HG03159 (cell line): ENCODE measurements around the gene NR2F1-AS1.
"Not testable (repeated sequence)": the region's sequence is repeated elsewhere in the genome, so short reads cannot be mapped to it uniquely, and the experiment has no call there.

ENCODE experiments used
- ATAC-seq: cut with Tn5 transposase; IDR thresholded peaks from one replicate; pipeline ENCODE4 v1.9.1; 2021; ENCODE audit warnings: mild to moderate bottlenecking, moderate library complexity; ENCODE audit not compliant: unreplicated experiment

The NR2F1-AS1 gene

DNA sequence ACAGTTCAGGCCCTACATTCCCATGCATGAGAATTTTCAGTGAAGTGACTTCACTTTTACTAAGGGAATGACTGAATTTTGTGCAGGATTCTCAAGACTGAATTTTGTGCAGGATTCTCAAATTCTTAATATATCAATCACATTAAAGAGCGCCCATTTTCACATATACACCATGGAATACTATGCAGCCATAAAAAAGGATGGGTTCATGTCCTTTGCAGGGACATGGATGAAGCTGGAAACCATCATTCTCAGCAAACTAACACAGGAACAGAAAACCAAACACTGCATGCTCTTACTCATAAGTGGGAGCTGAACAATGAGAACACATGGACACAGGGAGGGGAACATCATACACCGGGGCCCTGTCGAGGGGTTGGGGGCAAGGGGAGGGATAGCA lies 31.4 kb downstream of the NR2F1-AS1 start:
- not testable (repeated sequence) for ATAC-seq

- ATAC-seq = no peak
Measured at GRCh38 chr5:93545872-93546271, 35.1 kb downstream of the NR2F1-AS1 start.

GRCh38 chr5:93532370-93532769 lies 48.6 kb downstream of the NR2F1-AS1 start:
- no peak for ATAC-seq

DNA sequence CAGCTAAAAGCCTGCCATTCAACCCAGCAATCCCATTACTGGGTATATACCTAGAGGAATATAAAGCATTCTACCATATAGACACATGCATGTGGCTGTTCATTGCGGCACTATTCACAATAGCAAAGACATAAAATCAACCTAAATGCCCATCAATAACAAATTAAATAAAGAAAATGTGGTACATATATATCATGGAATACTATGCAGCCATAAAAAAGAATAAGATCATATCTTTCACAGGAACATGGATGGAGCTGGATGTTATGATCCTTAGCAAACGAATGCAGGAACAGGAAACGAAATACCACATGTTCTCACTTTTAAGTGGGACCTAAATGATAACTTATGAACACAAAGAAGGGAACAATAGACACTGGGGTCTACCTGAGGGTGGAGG lies 59.2 kb downstream of the NR2F1-AS1 start:
- not testable (repeated sequence) for ATAC-seq

GRCh38 chr5:93519740-93520139 lies 61.3 kb downstream of the NR2F1-AS1 start:
- no peak for ATAC-seq

DNA sequence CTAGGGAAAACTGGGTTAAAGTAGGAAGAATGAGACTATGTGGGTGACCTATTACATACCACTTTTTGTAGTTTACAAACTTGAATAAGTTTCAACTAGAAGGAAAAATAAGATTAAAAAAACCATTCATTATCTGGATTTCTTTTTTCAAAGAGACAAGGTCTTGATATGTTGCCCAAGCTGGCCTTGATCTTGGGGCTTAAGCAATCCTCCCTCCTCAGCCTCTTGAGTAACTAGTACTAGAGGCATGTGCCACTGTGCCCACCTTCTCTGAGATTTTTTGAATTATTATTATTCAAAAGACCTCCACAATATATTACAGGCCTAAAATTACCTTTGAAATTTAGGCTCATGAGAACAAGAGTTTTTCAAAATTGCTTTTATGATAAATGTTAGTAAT lies 63.2 kb downstream of the NR2F1-AS1 start:
- no peak for ATAC-seq

- no peak for ATAC-seq
Measured at GRCh38 chr5:93513298-93513697, 67.7 kb downstream of the NR2F1-AS1 start.

GRCh38 chr5:93512799-93513198 lies 68.2 kb downstream of the NR2F1-AS1 start:
- no peak for ATAC-seq

- no peak for ATAC-seq
Measured at GRCh38 chr5:93511445-93511844, 69.6 kb downstream of the NR2F1-AS1 start.

GRCh38 chr5:93510626-93511380 lies 70.2 kb downstream of the NR2F1-AS1 start:
- no peak for ATAC-seq

- not testable (repeated sequence) for ATAC-seq
Measured at GRCh38 chr5:93505553-93505952, 75.5 kb downstream of the NR2F1-AS1 start.

DNA sequence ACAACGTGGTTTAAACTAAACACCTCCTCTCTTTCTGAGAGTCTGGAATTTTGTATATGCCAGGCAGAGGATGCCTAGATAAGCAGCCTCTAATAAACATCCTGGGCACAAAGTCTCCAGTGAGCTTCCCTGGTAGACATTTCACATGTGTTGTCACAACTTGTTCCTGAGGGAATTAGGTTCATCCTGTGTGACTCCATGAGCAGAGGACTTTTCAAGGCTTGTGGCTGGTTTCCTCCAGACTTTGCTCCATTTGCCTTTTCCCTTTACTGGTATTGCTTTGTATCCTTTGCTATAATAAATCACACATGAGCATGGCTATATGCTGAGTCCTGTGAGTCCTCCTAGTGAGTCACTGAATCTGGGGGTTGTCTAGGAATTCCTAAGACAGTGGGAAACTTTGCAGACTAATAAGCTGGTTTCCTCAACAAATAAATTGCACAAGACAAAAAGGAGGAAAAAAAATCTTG lies 77.4 kb downstream of the NR2F1-AS1 start:
- no peak for ATAC-seq

- ATAC-seq = no peak
Measured at GRCh38 chr5:93497096-93497495, 83.9 kb downstream of the NR2F1-AS1 start.

GRCh38 chr5:93479982-93480509 lies 101.0 kb downstream of the NR2F1-AS1 start:
- ATAC-seq = no peak

DNA sequence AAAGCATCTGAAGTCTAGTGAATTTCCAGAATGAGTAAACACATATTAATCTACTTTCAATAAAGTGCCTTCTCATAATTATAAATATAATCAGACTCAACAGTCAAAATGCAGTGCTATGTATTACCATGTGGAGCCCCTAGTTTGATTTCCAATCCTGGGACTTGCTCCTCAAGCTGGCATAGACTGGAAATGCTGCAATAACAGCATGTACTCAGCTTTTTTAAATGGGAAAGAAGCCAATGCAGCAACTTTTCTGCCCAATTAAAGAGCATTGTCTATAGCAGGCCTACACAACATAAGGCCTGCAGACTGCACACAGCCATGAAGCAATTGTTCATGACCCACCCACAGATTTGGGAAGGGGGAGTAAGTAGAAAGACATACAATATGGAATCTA lies 103.2 kb downstream of the NR2F1-AS1 start:
- no peak for ATAC-seq

- ATAC-seq = no peak
Measured at GRCh38 chr5:93476251-93476742, 104.7 kb downstream of the NR2F1-AS1 start.

DNA sequence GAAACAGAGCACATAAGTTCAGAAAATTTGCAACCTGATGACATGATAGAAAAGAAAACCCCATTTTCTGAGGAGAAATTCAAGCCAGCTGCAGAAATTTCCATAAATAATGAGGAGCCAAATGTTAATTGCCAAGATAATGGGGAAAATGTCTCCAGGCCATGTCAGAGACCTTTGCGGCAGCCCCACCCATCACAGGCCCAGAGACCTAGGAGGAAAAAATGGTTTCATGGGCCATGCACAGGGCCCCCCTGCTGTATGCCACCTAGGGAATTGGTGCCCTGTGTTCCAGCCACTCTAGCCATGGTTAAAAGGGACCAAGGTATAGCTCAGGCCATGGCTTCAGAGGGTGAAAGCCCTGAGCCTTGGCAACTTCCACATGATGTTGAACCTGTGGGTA lies 118.1 kb downstream of the NR2F1-AS1 start:
- ATAC-seq = no peak

- no peak for ATAC-seq
Measured at GRCh38 chr5:93461756-93462155, 119.3 kb downstream of the NR2F1-AS1 start.

GRCh38 chr5:93460286-93460685 lies 120.7 kb downstream of the NR2F1-AS1 start:
- ATAC-seq = no peak

DNA sequence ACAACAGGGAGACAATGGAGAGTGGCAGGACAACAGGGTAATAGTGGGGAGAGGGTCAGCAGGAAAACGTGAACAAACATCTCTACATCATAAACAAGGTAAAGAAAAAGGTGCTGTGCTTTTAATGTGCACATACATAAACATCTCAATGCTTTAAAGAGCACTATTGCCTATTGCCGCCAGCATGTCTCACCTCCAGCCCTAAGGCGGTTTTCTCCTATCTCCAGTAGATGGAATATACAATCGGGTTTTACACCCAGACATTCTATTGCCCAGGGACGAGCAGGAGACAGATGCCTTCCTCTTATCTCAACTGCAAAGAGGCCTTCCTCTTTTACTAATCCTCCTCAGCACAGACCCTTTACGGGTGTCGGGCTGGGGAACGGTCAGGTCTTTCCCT lies 124.2 kb downstream of the NR2F1-AS1 start:
- ATAC-seq = not testable (repeated sequence)

DNA sequence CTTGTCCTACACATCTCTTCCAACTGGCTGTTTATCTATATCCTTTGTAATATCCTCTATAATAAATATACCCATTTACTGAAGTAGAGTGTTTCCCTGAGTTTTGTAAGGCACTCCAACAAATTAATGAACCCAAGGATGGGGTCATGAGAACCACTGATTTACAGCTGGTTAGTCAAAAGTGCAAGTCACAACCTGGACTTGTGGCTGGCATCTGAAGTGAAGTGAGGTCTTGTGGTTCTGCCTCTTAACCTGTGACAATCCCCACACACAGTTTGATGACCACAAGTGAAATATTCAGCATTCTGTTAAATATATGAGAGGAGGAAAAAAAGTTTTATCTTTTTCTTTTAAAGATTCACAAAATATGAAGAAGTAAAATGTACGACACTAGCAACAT lies 126.1 kb downstream of the NR2F1-AS1 start:
- ATAC-seq = no peak

DNA sequence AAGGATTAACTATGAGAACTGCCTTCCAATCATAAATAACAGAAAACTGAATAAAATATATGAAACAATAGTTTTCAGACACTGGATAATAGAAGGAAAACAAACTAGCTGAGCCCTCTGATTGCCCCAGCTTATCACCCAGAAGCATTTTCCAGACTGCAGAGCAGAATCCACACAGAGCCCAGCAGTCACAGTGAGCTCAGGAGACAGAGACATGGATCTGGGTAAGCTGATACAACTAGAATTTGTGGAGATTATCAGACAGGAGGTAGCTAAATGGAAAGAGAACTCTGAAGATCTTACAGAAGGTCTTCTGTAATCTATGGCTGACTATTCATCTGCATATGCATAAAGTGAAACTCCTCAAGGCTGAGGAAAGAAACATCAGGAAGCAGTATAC lies 128.8 kb downstream of the NR2F1-AS1 start:
- no peak for ATAC-seq
